Vagina (tissue), 2 donors: ENCODE measurements around the gene CELA2A. TPM values are rescaled to one million over a fixed set of nuclear protein-coding genes. Genes with fewer than 3 reads are reported as not detected.
"Not testable (repeated sequence)": the region's sequence is repeated elsewhere in the genome, so short reads cannot be mapped to it uniquely, and the experiment has no call there.

Source experiments
- DNase-seq, 2 donors: peaks; one replicate each; pipeline ENCODE4 v3.0.0-alpha.2; 2017; ENCODE audit errors: extremely low spot score in 2 of 2
- H3K27ac ChIP-seq: fragments of 200-600 bp; sonication (generic); one replicate; pipeline ENCODE4 v1.5.1; 2019
- H3K27me3 ChIP-seq: fragments of 200-600 bp; sonication (generic); one replicate; pipeline ENCODE4 v1.5.1; 2019
- H3K36me3 ChIP-seq, 2 donors: fragments of 200-600 bp; sonication (generic); one replicate each; pipeline ENCODE4 v1.5.1; 2017 to 2019
- H3K4me1 ChIP-seq: fragments of 200-600 bp; sonication (generic); one replicate; pipeline ENCODE4 v1.5.1; 2019
- H3K4me3 ChIP-seq, 2 donors: fragments of 200-600 bp; sonication (generic); 1 replicate in 1 of 2; 2 replicates in 1 of 2; pipeline ENCODE4 v1.5.1; 2016 to 2019
- H3K9me3 ChIP-seq: fragments of 200-600 bp; sonication (generic); one replicate; pipeline ENCODE4 v1.5.1; 2019
- CTCF ChIP-seq, 3 experiments: fragments of 450-650 bp in 2 of 3; fragments of 200-600 bp in 1 of 3; sonication (generic) in 1 of 3; IDR thresholded peaks; one replicate each; pipeline ENCODE4 v1.5.1; 2017 to 2019; ENCODE audit warnings: antibody characterized with exemption in 3 of 3, mild to moderate bottlenecking in 2 of 3, moderate library complexity in 2 of 3
- POLR2A ChIP-seq, 2 donors: fragments of 450-650 bp; IDR thresholded peaks; one replicate each; pipeline ENCODE4 v1.6.1; 2017; ENCODE audit warnings: antibody characterized with exemption in 2 of 2, mild to moderate bottlenecking in 2 of 2, moderate library complexity in 2 of 2
- POLR2AphosphoS5 ChIP-seq, 2 donors: sonication (generic); formaldehyde crosslinking; IDR thresholded peaks; one replicate each; pipeline ENCODE4 v1.9.0; 2017; ENCODE audit warnings: antibody characterized with exemption in 2 of 2, mild to moderate bottlenecking in 2 of 2, low read depth in 1 of 2; ENCODE audit not compliant: insufficient read depth in 1 of 2
- intact Hi-C: fragments of 100-400 bp; cut with DNase I; formaldehyde crosslinking; loops from one replicate; pipeline ENCODE4 v1.15.1; 2023
- total RNA-seq: library from RNA; depleted of rRNA; stranded (reverse); fragments of >200 nt; gene quantifications from one replicate; pipeline ENCODE4 v1.2.3, GENCODE V29; 2016

CELA2A gene
- total RNA-seq, 1 donor from 2014 or later, result not detected

- TF ChIP-seq POLR2AphosphoS5 (IDR thresholded peaks at IDR 0.05; ENCODE audit: insufficient read depth in 1 of 2, low read depth in 1 of 2) (no peak), POLR2A (IDR thresholded peaks at IDR 0.05) (no peak), CTCF (IDR thresholded peaks at IDR 0.05) (no peak)
- Histone ChIP-seq H3K27ac (no peak overlapping the region), H3K27me3 (no peaks in the 10 kb centered on the region), H3K4me3 (no peak overlapping the region), H3K9me3 (no peaks in the 10 kb centered on the region), H3K4me1 (no peaks in the 10 kb centered on the region), H3K36me3 (no peaks in the 10 kb centered on the region)
- intact Hi-C loops, result no loop called here
- DNase-seq, result no peak
Measured at GRCh38 chr1:15459771-15460707, 3.5 kb downstream of the CELA2A start.

- intact Hi-C loops, result no loop called here
- Histone ChIP-seq H3K9me3 (no peaks in the 10 kb centered on the region), H3K36me3 (no peaks in the 10 kb centered on the region), H3K4me3 (no peak overlapping the region), H3K27me3 (no peaks in the 10 kb centered on the region), H3K27ac (no peak overlapping the region), H3K4me1 (no peaks in the 10 kb centered on the region)
- DNase-seq, result no peak
- TF ChIP-seq CTCF (IDR thresholded peaks at IDR 0.05), result no peak
- TF ChIP-seq POLR2AphosphoS5 (IDR thresholded peaks at IDR 0.05; ENCODE audit: insufficient read depth in 1 of 2, low read depth in 1 of 2), result no peak
- TF ChIP-seq POLR2A (IDR thresholded peaks at IDR 0.05), result no peak
Measured at GRCh38 chr1:15460708-15461095, 4.2 kb downstream of the CELA2A start.

DNA sequence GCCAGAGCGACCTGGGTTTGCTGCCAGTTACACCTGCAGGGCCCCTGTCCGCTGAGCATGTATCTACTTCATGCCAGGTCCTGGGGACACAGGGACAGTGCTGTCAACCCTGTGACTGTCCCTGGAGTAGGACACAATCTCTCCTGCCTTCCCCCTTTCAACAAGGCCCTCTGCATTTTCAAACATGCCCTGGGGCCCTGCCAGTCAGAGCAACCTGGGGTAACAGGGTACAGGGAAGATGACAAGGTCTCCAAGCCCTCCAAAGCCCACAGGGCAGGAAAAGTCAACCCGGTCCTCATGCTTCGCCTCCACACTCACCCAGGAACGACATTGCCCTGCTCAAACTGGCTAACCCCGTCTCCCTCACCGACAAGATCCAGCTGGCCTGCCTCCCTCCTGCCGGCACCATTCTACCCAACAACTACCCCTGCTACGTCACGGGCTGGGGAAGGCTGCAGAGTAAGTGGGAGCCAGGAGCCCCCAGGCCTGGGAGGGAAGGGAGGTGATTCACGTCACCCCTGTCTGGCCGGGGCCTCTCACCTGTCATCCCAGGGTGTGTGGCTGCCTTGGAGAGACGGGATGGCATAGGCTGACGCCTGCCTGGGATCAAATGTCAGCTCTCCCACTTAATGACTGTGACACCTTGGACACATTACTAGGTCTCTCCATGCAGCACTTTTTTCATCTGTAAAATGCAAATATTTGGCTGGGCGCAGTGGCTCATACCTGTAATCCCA is 6.7 kb downstream of the CELA2A start:
- H3K36me3 ChIP-seq, H3K4me1 ChIP-seq, H3K27me3 ChIP-seq, H3K4me3 ChIP-seq, intact Hi-C loops, H3K27ac ChIP-seq, DNase-seq, H3K9me3 ChIP-seq: not testable (repeated sequence)

DNA sequence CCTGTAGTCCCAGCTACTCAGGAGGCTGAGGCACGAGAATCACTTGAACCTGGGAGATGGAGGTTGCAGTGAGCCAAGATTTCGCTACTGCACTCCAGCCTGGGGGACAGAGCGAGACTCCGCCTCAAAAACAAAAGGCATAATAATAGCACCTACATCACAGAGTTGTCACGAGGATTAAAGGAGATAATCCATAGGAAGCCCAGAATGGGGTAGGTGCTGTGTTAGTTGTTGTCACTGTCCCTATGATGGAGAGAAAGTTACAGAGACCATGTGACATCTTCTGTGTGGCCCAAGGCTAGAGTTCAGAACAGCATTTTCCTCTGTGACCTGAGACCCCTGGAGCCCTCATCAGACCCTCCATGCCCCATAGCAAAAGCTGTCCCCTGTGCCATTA is 7.4 kb downstream of the CELA2A start:
- H3K9me3 ChIP-seq, H3K4me3 ChIP-seq, intact Hi-C loops, H3K27me3 ChIP-seq, H3K4me1 ChIP-seq, H3K36me3 ChIP-seq, DNase-seq, H3K27ac ChIP-seq: not testable (repeated sequence)

GRCh38 chr1:15465674-15466073 is 9.1 kb downstream of the CELA2A start:
- TF ChIP-seq CTCF (IDR thresholded peaks at IDR 0.05), result no peak
- no peak for TF ChIP-seq POLR2A (IDR thresholded peaks at IDR 0.05)
- TF ChIP-seq POLR2AphosphoS5 (IDR thresholded peaks at IDR 0.05; ENCODE audit: insufficient read depth in 1 of 2, low read depth in 1 of 2), result no peak
- no peaks in the 10 kb centered on the region for H3K9me3 ChIP-seq
- H3K27ac ChIP-seq, result no peak overlapping the region
- no peaks in the 10 kb centered on the region for H3K27me3 ChIP-seq
- no peak overlapping the region for H3K4me3 ChIP-seq
- intact Hi-C loops, result no loop called here
- no peak for DNase-seq
- no peaks in the 10 kb centered on the region for H3K36me3 ChIP-seq
- H3K4me1 ChIP-seq, result no peaks in the 10 kb centered on the region

GRCh38 chr1:15466955-15467625 is 10.6 kb downstream of the CELA2A start:
- H3K27ac ChIP-seq, H3K9me3 ChIP-seq, DNase-seq, H3K36me3 ChIP-seq, H3K4me1 ChIP-seq, H3K4me3 ChIP-seq, intact Hi-C loops, H3K27me3 ChIP-seq: not testable (repeated sequence)
